Astrocyte (in vitro differentiated cells and primary cell): ENCODE data around the gene LEMD2. TPM values are rescaled to one million over a fixed set of nuclear protein-coding genes. Genes with fewer than 3 reads are reported as not detected.

Experiments
- DNase-seq: peaks from one replicate; pipeline ENCODE4 v3.0.0-alpha.2; 2010; ENCODE audit warnings: low read depth
- FAIRE-seq: peaks from 2 replicates; lab custom pipeline; 2011; peaks lifted over from hg19 to GRCh38; lab: Jason Lieb, UNC
- H2AFZ ChIP-seq: 2 replicates; pipeline ENCODE4 v1.6.0; 2012; ENCODE audit warnings: low read depth, low read length, inconsistent platforms
- H3K27ac ChIP-seq: 2 replicates; pipeline ENCODE4 v1.5.1; 2011; ENCODE audit warnings: low read depth, low read length, inconsistent platforms
- H3K27me3 ChIP-seq: 2 replicates; pipeline ENCODE4 v1.6.0; 2011; ENCODE audit warnings: low read length, inconsistent platforms; ENCODE audit not compliant: insufficient read depth
- H3K36me3 ChIP-seq: 2 replicates; pipeline ENCODE4 v1.5.1; 2011; ENCODE audit warnings: low read length, inconsistent platforms; ENCODE audit not compliant: insufficient read depth
- H3K4me1 ChIP-seq: 2 replicates; pipeline ENCODE4 v1.5.1; 2011; ENCODE audit warnings: low read length, inconsistent platforms; ENCODE audit not compliant: insufficient read depth
- H3K4me2 ChIP-seq: 2 replicates; pipeline ENCODE4 v1.6.0; 2012; ENCODE audit warnings: low read length, inconsistent platforms
- H3K4me3 ChIP-seq: 2 replicates; pipeline ENCODE4 v1.5.1; 2011; ENCODE audit warnings: low read depth, mild to moderate bottlenecking, low read length, inconsistent platforms; ENCODE audit not compliant: insufficient read depth
- H3K79me2 ChIP-seq: 2 replicates; pipeline ENCODE4 v1.6.0; 2012; ENCODE audit warnings: mild to moderate bottlenecking, low read length, inconsistent platforms; ENCODE audit not compliant: insufficient read depth
- H3K9ac ChIP-seq: 2 replicates; pipeline ENCODE4 v1.6.0; 2012; ENCODE audit warnings: mild to moderate bottlenecking, low read length, inconsistent platforms
- H3K9me3 ChIP-seq: 2 replicates; pipeline ENCODE4 v1.5.1; 2012; ENCODE audit warnings: low read depth, mild to moderate bottlenecking, low read length, inconsistent platforms; ENCODE audit not compliant: insufficient read depth
- H4K20me1 ChIP-seq: 2 replicates; pipeline ENCODE4 v1.6.0; 2012; ENCODE audit warnings: low read length, inconsistent platforms; ENCODE audit not compliant: insufficient read depth
- H3K27ac Mint-ChIP-seq: one replicate; pipeline ENCODE4 v1.8.0; 2021; ENCODE audit warnings: mild to moderate bottlenecking, mixed read lengths; ENCODE audit not compliant: unreplicated experiment
- H3K27me3 Mint-ChIP-seq: one replicate; pipeline ENCODE4 v1.8.0; 2021; ENCODE audit warnings: low read depth, mixed read lengths; ENCODE audit not compliant: unreplicated experiment
- H3K36me3 Mint-ChIP-seq: one replicate; pipeline ENCODE4 v1.8.0; 2021; ENCODE audit warnings: low read depth, mixed read lengths; ENCODE audit not compliant: unreplicated experiment
- H3K4me1 Mint-ChIP-seq: one replicate; pipeline ENCODE4 v1.8.0; 2021; ENCODE audit warnings: low read depth, mixed read lengths; ENCODE audit not compliant: unreplicated experiment
- H3K4me3 Mint-ChIP-seq: one replicate; pipeline ENCODE4 v1.8.0; 2021; ENCODE audit warnings: mild to moderate bottlenecking, moderate library complexity, mixed read lengths; ENCODE audit not compliant: unreplicated experiment
- H3K9me3 Mint-ChIP-seq: one replicate; pipeline ENCODE4 v1.8.0; 2021; ENCODE audit warnings: mild to moderate bottlenecking, mixed read lengths; ENCODE audit not compliant: unreplicated experiment
- EZH2 ChIP-seq: IDR thresholded peaks from 2 replicates; pipeline ENCODE4 v1.6.1; 2012; ENCODE audit warnings: mild to moderate bottlenecking, low read length, inconsistent platforms; ENCODE audit not compliant: insufficient read depth
- total RNA-seq: library from RNA; stranded (reverse); gene quantifications from 2 replicates; pipeline ENCODE4 v1.2.1, GENCODE V29; 2021
- TF ChIP-seq, protein P1 (sequence below): IDR thresholded peaks from 2 replicates; pipeline ENCODE4 v1.5.1; 2011; ENCODE audit warnings: low read depth, mild to moderate bottlenecking, inconsistent platforms, low read length, moderate library complexity; ENCODE audit not compliant: insufficient read depth

Gene LEMD2
- total RNA-seq, 1 donor from 2014 or later = 62.2 TPM

DNA sequence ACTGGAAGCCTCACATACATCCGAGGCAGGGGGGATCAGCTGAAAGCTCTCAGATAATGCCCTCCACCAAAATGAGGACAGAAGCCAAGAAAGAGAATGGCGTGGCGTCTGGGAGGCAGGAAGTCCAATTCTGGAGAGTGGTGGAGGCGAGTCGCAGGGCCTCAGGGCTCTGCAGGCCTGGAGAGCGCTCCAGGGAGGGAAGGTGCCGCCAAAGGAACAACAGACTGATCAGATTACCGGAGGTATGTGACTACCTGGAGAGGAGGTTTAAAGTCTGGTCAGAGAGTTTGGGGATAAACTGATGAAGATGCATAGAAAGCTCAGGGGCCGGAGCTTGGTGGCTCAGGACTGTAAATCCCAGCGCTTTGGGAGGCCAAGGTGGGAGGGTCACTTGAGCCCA lies 31.0 kb downstream of the LEMD2 start:
- Histone ChIP-seq H3K4me2 (no peak overlapping the region), H3K79me2 (no peaks in the 10 kb centered on the region), H4K20me1 (no peaks in the 10 kb centered on the region), H3K4me1 (no peaks in the 10 kb centered on the region), H3K36me3 (no peaks in the 10 kb centered on the region), H3K27ac (no peak overlapping the region), H3K9me3 (no peaks in the 10 kb centered on the region), H2AFZ (no peak overlapping the region), H3K9ac (no peak overlapping the region), H3K4me3 (no peak overlapping the region), H3K27me3 (no peaks in the 10 kb centered on the region)
- Mint-ChIP-seq H3K27ac (no peak overlapping the region), H3K4me3 (no peak overlapping the region), H3K4me1 (no peaks in the 10 kb centered on the region), H3K36me3 (no peaks in the 10 kb centered on the region), H3K27me3 (peaks cover 5% of the 10 kb centered on the region), H3K9me3 (no peaks in the 10 kb centered on the region)
- FAIRE-seq (no peak), DNase-seq (no peak)
- TF ChIP-seq, protein P1, sequence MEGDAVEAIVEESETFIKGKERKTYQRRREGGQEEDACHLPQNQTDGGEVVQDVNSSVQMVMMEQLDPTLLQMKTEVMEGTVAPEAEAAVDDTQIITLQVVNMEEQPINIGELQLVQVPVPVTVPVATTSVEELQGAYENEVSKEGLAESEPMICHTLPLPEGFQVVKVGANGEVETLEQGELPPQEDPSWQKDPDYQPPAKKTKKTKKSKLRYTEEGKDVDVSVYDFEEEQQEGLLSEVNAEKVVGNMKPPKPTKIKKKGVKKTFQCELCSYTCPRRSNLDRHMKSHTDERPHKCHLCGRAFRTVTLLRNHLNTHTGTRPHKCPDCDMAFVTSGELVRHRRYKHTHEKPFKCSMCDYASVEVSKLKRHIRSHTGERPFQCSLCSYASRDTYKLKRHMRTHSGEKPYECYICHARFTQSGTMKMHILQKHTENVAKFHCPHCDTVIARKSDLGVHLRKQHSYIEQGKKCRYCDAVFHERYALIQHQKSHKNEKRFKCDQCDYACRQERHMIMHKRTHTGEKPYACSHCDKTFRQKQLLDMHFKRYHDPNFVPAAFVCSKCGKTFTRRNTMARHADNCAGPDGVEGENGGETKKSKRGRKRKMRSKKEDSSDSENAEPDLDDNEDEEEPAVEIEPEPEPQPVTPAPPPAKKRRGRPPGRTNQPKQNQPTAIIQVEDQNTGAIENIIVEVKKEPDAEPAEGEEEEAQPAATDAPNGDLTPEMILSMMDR = no peak

DNA sequence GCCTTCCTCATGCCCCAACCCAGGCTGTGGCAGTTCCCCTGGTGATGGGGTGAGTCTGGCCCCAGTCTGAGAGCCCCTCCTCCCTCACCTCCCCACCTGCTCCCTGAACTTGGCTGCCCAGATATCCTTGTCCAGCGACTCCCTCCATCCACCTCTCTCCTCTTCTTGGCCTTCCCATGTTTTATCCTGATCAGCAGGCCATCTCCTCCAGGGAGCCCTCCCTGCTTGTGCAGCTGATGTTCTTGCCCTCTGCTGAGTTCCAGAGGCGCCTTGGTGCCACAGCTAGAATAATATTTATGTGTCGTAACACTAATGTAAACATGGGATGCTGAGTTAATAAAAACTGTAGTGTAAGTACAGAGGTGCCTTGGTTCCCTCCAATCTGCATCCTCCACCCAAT lies 31.8 kb downstream of the LEMD2 start:
- Mint-ChIP-seq H3K27ac (no peak overlapping the region), H3K36me3 (no peaks in the 10 kb centered on the region), H3K4me1 (no peaks in the 10 kb centered on the region), H3K9me3 (no peaks in the 10 kb centered on the region), H3K27me3 (peaks cover under 1% of the 10 kb centered on the region), H3K4me3 (no peak overlapping the region)
- Histone ChIP-seq H3K9me3 (no peaks in the 10 kb centered on the region), H3K36me3 (no peaks in the 10 kb centered on the region), H2AFZ (no peak overlapping the region), H3K27ac (no peak overlapping the region), H3K79me2 (no peaks in the 10 kb centered on the region), H3K4me2 (no peak overlapping the region), H3K27me3 (no peaks in the 10 kb centered on the region), H3K4me3 (no peak overlapping the region), H3K4me1 (no peaks in the 10 kb centered on the region), H3K9ac (no peak overlapping the region), H4K20me1 (no peaks in the 10 kb centered on the region)
- no peak for TF ChIP-seq EZH2
- TF ChIP-seq, protein P1 = no peak
- no peak for DNase-seq
- FAIRE-seq = no peak

DNA sequence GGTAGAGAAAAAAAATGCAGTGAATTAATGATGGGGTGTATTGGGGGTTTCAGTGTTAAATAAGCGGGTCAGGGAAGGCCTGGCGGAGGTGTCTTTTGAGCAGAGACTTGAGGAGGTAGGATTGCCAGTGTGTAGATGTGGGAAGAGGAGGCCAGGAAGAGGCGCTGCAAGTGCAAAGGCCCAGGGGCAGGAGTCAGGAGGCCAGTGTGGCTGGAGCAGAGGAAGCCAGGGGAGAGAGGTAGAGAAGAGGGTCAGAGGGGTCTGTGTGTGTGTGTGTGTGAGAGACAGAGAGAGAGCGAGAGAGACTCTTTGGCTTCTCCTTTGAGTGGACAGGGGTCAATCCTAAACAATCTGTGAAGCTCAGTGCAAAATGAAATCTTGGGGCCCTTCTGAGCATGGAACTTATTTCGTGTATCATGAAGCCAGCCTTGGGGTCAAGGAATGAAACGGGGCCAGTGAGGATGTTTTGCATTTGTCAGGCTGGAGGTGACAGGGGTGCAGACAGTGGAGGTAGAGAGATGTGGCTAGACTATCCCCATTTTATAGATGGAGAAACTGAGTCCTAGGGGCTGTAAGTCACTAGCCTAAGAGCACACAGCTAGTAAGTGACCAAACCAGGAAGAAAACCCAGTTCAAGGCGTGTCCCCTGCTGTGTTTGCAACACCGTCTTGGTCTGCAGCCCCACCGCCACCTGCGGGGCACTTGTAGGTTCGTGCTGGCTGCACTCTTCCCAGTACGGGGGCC lies 32.5 kb downstream of the LEMD2 start:
- Histone ChIP-seq H3K27ac (no peak overlapping the region), H3K27me3 (no peaks in the 10 kb centered on the region), H3K4me3 (no peak overlapping the region), H3K9me3 (no peaks in the 10 kb centered on the region), H3K9ac (no peak overlapping the region), H3K36me3 (no peaks in the 10 kb centered on the region), H4K20me1 (no peaks in the 10 kb centered on the region), H2AFZ (no peak overlapping the region), H3K4me1 (no peaks in the 10 kb centered on the region), H3K4me2 (no peak overlapping the region), H3K79me2 (no peaks in the 10 kb centered on the region)
- Mint-ChIP-seq H3K27ac (no peak overlapping the region), H3K36me3 (no peaks in the 10 kb centered on the region), H3K9me3 (no peaks in the 10 kb centered on the region), H3K27me3 (no peaks in the 10 kb centered on the region), H3K4me1 (no peaks in the 10 kb centered on the region), H3K4me3 (no peak overlapping the region)
- FAIRE-seq = no peak
- TF ChIP-seq, protein P1 = no peak
- no peak for TF ChIP-seq EZH2
- DNase-seq = no peak
